Kidney (tissue), 14 donors: ENCODE data around the gene FRMD3. TPM values are rescaled to one million over a fixed set of nuclear protein-coding genes. Genes with fewer than 3 reads are reported as not detected.

Experiments
- DNase-seq, 5 donors: peaks; one replicate each; pipeline ENCODE4 v3.0.0-alpha.2; 2013 to 2020
- FAIRE-seq: peaks from 2 replicates; lab custom pipeline; 2012; peaks lifted over from hg19 to GRCh38; lab: Jason Lieb, UNC
- H3K27ac ChIP-seq, 2 donors: one replicate each; pipeline ENCODE4 v1.7.0; 2013; ENCODE audit warnings: low read depth in 2 of 2, low read length in 2 of 2, inconsistent platforms in 1 of 2
- H3K27me3 ChIP-seq: one replicate; pipeline ENCODE4 v1.7.1; 2013; ENCODE audit warnings: low read length, inconsistent platforms; ENCODE audit not compliant: control insufficient read depth, insufficient read depth
- H3K36me3 ChIP-seq, 3 donors: one replicate each; pipeline versions ENCODE4 v1.7.0 to v1.7.1; 2013; ENCODE audit warnings: low read length in 3 of 3, control low read depth in 1 of 3, inconsistent platforms in 1 of 3; ENCODE audit not compliant: insufficient read depth in 3 of 3, control insufficient read depth in 2 of 3
- H3K4me1 ChIP-seq, 3 donors: one replicate each; pipeline versions ENCODE4 v1.7.0 to v1.7.1; 2013; ENCODE audit warnings: low read length in 3 of 3, inconsistent platforms in 1 of 3, low read depth in 1 of 3; ENCODE audit not compliant: control insufficient read depth in 2 of 3, insufficient read depth in 2 of 3
- H3K4me3 ChIP-seq, 3 donors: one replicate each; pipeline versions ENCODE4 v1.7.0 to v1.8.1; 2013; ENCODE audit warnings: low read length in 3 of 3, control low read depth in 1 of 3, inconsistent platforms in 1 of 3
- H3K9ac ChIP-seq, 3 donors: one replicate each; pipeline versions ENCODE4 v1.7.0 to v1.7.1; 2013; ENCODE audit warnings: low read length in 3 of 3, control low read depth in 1 of 3, inconsistent platforms in 1 of 3
- H3K9me3 ChIP-seq, 3 donors: one replicate each; pipeline versions ENCODE4 v1.7.0 to v1.7.1; 2013; ENCODE audit warnings: low read length in 3 of 3, control low read depth in 1 of 3, inconsistent platforms in 1 of 3; ENCODE audit not compliant: control insufficient read depth in 2 of 3, insufficient read depth in 1 of 3
- intact Hi-C: fragments of 100-400 bp; cut with DNase I; formaldehyde crosslinking; loops from one replicate; pipeline ENCODE4 v1.11.1; 2022
- polyA plus RNA-seq: library from polyadenylated mRNA; stranded (reverse); fragments of 350-450 nt; fragmentation: Illumina TruSeq; extraction: RNeasy Lipid Tissue Mini Kit (QIAGEN cat#74804); gene quantifications from one replicate; pipeline ENCODE4 v1.2.3, GENCODE V29; 2014; ENCODE audit warnings: low read depth, low replicate concordance; ENCODE audit not compliant: insufficient read depth
- total RNA-seq: library from RNA; stranded (reverse); fragmentation: NEBNext Ultra II Directional; extraction: Animal tissue kit (Norgen Biotek cat#: 25700); gene quantifications from one replicate; pipeline ENCODE4 v1.2.1, GENCODE V29; 2021
- TF ChIP-seq, protein P1 (sequence below): IDR thresholded peaks from 3 replicates; pipeline ENCODE4 v1.5.1; 2012; ENCODE audit warnings: mild to moderate bottlenecking, moderate library complexity, borderline replicate concordance; ENCODE audit not compliant: insufficient read depth; ENCODE audit errors: extremely low read depth
- donor health status: control.
- donor health status: control.
- donor health status: control.
- donor health status: control.
- donor health status: control.
- donor health status: DM: yes; HTN: yes; CAD: no.
- donor health status: Normal renal cell carcinoma (clear cell type).

FRMD3 gene
- total and polyA plus RNA-seq, 2 donors from 2014 or later, result 9.9 to 11.0 TPM

DNA sequence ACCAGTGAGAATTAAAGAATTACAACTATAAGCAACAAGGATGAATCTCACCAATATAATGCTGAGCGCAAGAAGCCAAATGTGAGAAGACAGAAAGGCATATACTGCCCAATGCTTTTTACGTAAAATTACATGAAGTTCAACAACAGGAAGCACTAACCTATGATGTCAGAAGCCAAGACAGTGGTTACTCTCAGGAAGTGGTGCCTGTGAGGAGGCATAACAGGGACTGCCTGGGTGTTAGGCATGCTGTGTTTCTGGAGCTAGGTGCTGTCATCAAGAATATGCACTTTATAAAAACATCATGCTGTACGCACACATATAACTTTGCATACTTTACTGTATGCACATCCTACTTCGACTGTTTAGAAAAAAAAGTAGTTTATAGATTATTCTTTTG is 30.1 kb downstream of the FRMD3 start:
- Histone ChIP-seq H3K9me3 (no peaks in the 10 kb centered on the region), H3K9ac (no peak overlapping the region), H3K27ac (no peak overlapping the region), H3K4me3 (no peak overlapping the region), H3K27me3 (no peaks in the 10 kb centered on the region), H3K36me3 (no peaks in the 10 kb centered on the region), H3K4me1 (peaks cover 0 to 22% (median 19%) of the 10 kb centered on the region in 3 donors)
- intact Hi-C loops, result no loop called here
- TF ChIP-seq, protein P1, sequence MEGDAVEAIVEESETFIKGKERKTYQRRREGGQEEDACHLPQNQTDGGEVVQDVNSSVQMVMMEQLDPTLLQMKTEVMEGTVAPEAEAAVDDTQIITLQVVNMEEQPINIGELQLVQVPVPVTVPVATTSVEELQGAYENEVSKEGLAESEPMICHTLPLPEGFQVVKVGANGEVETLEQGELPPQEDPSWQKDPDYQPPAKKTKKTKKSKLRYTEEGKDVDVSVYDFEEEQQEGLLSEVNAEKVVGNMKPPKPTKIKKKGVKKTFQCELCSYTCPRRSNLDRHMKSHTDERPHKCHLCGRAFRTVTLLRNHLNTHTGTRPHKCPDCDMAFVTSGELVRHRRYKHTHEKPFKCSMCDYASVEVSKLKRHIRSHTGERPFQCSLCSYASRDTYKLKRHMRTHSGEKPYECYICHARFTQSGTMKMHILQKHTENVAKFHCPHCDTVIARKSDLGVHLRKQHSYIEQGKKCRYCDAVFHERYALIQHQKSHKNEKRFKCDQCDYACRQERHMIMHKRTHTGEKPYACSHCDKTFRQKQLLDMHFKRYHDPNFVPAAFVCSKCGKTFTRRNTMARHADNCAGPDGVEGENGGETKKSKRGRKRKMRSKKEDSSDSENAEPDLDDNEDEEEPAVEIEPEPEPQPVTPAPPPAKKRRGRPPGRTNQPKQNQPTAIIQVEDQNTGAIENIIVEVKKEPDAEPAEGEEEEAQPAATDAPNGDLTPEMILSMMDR, result no peak
- FAIRE-seq, result no peak
- no peak for DNase-seq

DNA sequence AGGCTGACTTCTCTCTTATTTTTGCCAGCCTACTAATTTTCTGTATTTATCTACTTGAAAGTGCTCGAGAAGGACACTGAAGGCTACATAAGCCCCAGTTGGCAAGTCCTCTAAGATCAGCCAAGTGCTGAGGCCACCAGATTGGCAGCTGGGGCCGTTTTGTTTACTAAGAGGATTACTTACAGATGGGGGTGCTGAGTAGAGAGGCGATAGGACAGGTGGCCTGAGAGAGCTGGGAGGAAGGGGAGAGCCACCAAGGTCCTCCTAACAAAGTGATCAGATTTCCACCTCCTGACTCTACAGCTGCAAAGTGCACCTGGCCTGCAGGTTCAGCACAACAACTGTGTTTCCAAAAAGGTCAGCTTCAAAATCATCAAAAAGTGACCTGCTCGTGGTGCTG is 32.9 kb downstream of the FRMD3 start:
- no peak for FAIRE-seq
- no peaks in the 10 kb centered on the region for H3K36me3 ChIP-seq
- H3K27me3 ChIP-seq, result no peaks in the 10 kb centered on the region
- no peak overlapping the region for H3K9ac ChIP-seq
- no peaks in the 10 kb centered on the region for H3K9me3 ChIP-seq
- H3K27ac ChIP-seq, result no peak overlapping the region
- no peak overlapping the region for H3K4me3 ChIP-seq
- TF ChIP-seq, protein P1, result no peak
- intact Hi-C loops, result no loop called here
- peaks cover 0 to 28% (median 18%) of the 10 kb centered on the region in 3 donors for H3K4me1 ChIP-seq
- DNase-seq, result no peak

DNA sequence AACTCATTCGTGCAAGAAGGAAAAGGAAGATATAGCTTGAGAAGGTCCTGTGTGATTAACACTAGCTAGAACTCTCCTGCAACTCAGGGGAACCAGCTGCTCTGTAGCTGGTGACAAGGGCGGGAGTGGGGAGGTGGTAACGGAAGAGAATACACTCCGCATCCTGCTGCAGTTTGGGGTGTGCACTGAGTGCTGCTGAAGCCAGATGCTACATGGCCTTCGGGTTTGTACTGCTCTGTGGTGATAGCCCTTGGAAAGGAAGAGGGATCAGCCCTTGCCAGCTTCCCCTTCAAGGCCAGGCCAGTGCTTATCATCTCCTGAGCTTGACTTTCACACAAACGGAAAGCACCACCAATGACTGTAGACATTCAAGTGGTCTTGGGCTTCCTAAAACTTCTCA is 34.3 kb downstream of the FRMD3 start:
- Histone ChIP-seq H3K9ac (no peak overlapping the region), H3K27me3 (no peaks in the 10 kb centered on the region), H3K36me3 (no peaks in the 10 kb centered on the region), H3K4me1 (peaks cover 0 to 21% (median 16%) of the 10 kb centered on the region in 3 donors), H3K27ac (peak overlapping the region in 1 of 2 donors; percentile 15), H3K9me3 (no peaks in the 10 kb centered on the region), H3K4me3 (no peak overlapping the region)
- DNase-seq (no peak), FAIRE-seq (no peak)
- TF ChIP-seq, protein P1, result no peak
- intact Hi-C loops, result no loop called here

DNA sequence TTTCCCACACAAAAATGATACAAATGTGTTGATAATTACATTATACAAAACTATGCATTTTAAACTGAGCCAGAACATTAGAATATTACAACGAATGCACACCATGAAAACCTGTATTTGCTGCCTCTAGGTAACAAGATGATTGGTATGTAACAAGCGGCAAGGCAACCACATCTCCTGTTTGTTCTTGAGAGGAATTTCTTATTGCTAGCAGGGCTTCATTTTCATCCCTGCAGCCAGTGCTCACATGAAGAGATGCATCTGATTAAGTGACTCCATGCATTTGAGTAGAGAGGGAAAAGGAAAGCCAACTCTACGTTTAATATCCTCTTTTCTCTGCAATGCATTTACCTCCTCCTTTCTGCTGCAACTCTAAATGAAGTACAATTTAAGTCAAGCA is 36.6 kb downstream of the FRMD3 start:
- H3K36me3 ChIP-seq, result no peaks in the 10 kb centered on the region
- H3K4me1 ChIP-seq, result peaks cover 0 to 16% (median 12%) of the 10 kb centered on the region in 3 donors
- H3K27me3 ChIP-seq, result no peaks in the 10 kb centered on the region
- peak overlapping the region in 1 of 3 donors; percentile 22 for H3K9ac ChIP-seq
- no peaks in the 10 kb centered on the region for H3K9me3 ChIP-seq
- FAIRE-seq (no peak), DNase-seq (no peak)
- H3K4me3 ChIP-seq, result peak overlapping the region in 2 of 3 donors; percentile 4 to 40
- H3K27ac ChIP-seq, result peak overlapping the region; percentile 26 to 56
- TF ChIP-seq, protein P1, result no peak
- intact Hi-C loops, result no loop called here
